Kidney epithelial cell (primary cell): Measurements from ENCODE around the gene PHF12. TPM values are rescaled to one million over a fixed set of nuclear protein-coding genes. Genes with fewer than 3 reads are reported as not detected.
A peak's percentile ranks its signal among the peaks of the same experiment; 100 is the strongest.

Experiments
- DNase-seq: peaks from one replicate; pipeline ENCODE4 v3.0.0-alpha.2; 2010; ENCODE audit warnings: low read depth
- H3K27me3 ChIP-seq: 2 replicates; pipeline ENCODE4 v1.6.0; 2011; ENCODE audit warnings: low read length; ENCODE audit not compliant: control insufficient read depth, insufficient read depth
- H3K36me3 ChIP-seq: 2 replicates; pipeline ENCODE4 v1.5.1; 2011; ENCODE audit warnings: low read length; ENCODE audit not compliant: control insufficient read depth, insufficient read depth
- H3K4me3 ChIP-seq: 2 replicates; pipeline ENCODE4 v1.5.1; 2011; ENCODE audit warnings: low read depth, mild to moderate bottlenecking, control low read depth, low read length
- total RNA-seq: library from RNA; depleted of rRNA; stranded (reverse); fragments of >200 nt; gene quantifications from 2 replicates; pipeline ENCODE4 v1.2.3, GENCODE V29; 2015
- TF ChIP-seq, protein P1 (sequence below): IDR thresholded peaks from 2 replicates; pipeline ENCODE4 v1.5.1; 2011; ENCODE audit warnings: mild to moderate bottlenecking, moderate library complexity, low read length, control low read depth, inconsistent platforms; ENCODE audit not compliant: insufficient read depth, poor library complexity, severe bottlenecking

The PHF12 gene
- total RNA-seq, 1 donor from 2014 or later = 19.6 TPM

- DNase-seq = no peak
- H3K27me3 ChIP-seq = peaks cover 5% of the 10 kb centered on the region
- no peaks in the 10 kb centered on the region for H3K36me3 ChIP-seq
- H3K4me3 ChIP-seq = no peak overlapping the region
- TF ChIP-seq, protein P1, sequence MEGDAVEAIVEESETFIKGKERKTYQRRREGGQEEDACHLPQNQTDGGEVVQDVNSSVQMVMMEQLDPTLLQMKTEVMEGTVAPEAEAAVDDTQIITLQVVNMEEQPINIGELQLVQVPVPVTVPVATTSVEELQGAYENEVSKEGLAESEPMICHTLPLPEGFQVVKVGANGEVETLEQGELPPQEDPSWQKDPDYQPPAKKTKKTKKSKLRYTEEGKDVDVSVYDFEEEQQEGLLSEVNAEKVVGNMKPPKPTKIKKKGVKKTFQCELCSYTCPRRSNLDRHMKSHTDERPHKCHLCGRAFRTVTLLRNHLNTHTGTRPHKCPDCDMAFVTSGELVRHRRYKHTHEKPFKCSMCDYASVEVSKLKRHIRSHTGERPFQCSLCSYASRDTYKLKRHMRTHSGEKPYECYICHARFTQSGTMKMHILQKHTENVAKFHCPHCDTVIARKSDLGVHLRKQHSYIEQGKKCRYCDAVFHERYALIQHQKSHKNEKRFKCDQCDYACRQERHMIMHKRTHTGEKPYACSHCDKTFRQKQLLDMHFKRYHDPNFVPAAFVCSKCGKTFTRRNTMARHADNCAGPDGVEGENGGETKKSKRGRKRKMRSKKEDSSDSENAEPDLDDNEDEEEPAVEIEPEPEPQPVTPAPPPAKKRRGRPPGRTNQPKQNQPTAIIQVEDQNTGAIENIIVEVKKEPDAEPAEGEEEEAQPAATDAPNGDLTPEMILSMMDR = no peak
These were observed 5.5 kb upstream of the PHF12 start for GRCh38 chr17:28956861-28957260.

DNA sequence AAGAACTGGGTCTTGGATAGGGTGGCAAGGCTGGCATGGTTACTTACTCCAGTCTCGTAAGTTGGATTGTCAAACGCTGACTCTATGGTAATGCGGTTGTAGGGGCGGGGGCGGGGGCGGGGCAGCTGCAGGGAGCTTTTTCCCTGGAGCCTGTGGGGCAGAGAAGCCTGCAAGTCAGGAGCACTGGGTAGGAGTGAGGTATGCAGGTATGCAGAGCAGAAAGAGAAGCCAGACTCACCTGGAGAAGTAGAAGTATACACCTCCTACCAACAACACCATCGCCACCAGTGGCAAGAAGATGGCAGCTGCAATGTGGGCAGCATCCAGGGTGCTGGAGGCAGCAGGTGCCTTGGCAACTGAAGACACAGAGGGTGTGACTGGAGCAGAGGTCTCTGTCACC lies 4.8 kb upstream of the PHF12 start:
- TF ChIP-seq, protein P1 = no peak
- H3K27me3 ChIP-seq = no peaks in the 10 kb centered on the region
- no peak for DNase-seq
- H3K4me3 ChIP-seq = no peak overlapping the region
- H3K36me3 ChIP-seq = no peaks in the 10 kb centered on the region

- H3K27me3 ChIP-seq = no peaks in the 10 kb centered on the region
- TF ChIP-seq, protein P1 = no peak
- H3K4me3 ChIP-seq = no peak overlapping the region
- no peak for DNase-seq
- H3K36me3 ChIP-seq = no peaks in the 10 kb centered on the region
These were observed 4.1 kb upstream of the PHF12 start for GRCh38 chr17:28955408-28955807.

GRCh38 chr17:28954886-28955285 lies 3.6 kb upstream of the PHF12 start:
- DNase-seq = no peak
- H3K36me3 ChIP-seq = no peaks in the 10 kb centered on the region
- TF ChIP-seq, protein P1 = no peak
- no peaks in the 10 kb centered on the region for H3K27me3 ChIP-seq
- H3K4me3 ChIP-seq = no peak overlapping the region

- no peak for DNase-seq
- Histone ChIP-seq H3K4me3 (no peak overlapping the region), H3K36me3 (no peaks in the 10 kb centered on the region), H3K27me3 (no peaks in the 10 kb centered on the region)
- TF ChIP-seq, protein P1 = peak; percentile 82
These were observed 2.3 kb upstream of the PHF12 start for GRCh38 chr17:28953444-28954118.
